Esophagus (tissue), 2 donors: Measurements from ENCODE around the gene TRPM5. TPM values are rescaled to one million over a fixed set of nuclear protein-coding genes. Genes with fewer than 3 reads are reported as not detected.

Source experiments
- H3K27ac ChIP-seq, 2 donors: one replicate each; pipeline ENCODE4 v1.5.1; 2013; ENCODE audit warnings: low read depth in 2 of 2, mild to moderate bottlenecking in 2 of 2, inconsistent platforms in 1 of 2, low read length in 1 of 2, moderate library complexity in 1 of 2
- H3K27me3 ChIP-seq, 2 donors: one replicate each; pipeline ENCODE4 v1.6.1; 2013; ENCODE audit warnings: low read length in 2 of 2, control low read depth in 1 of 2, mild to moderate bottlenecking in 1 of 2; ENCODE audit not compliant: insufficient read depth in 2 of 2, control insufficient read depth in 1 of 2
- H3K36me3 ChIP-seq, 2 donors: one replicate each; pipeline ENCODE4 v1.6.1; 2013; ENCODE audit warnings: low read length in 1 of 2; ENCODE audit not compliant: control insufficient read depth in 2 of 2, insufficient read depth in 2 of 2
- H3K4me1 ChIP-seq, 2 donors: one replicate each; pipeline ENCODE4 v1.6.1; 2013; ENCODE audit warnings: low read length in 1 of 2; ENCODE audit not compliant: control insufficient read depth in 2 of 2, insufficient read depth in 2 of 2
- H3K4me3 ChIP-seq, 2 donors: one replicate each; pipeline ENCODE4 v1.5.1; 2013; ENCODE audit warnings: low read length in 2 of 2, mild to moderate bottlenecking in 2 of 2, low read depth in 1 of 2, moderate library complexity in 1 of 2
- H3K9me3 ChIP-seq, 2 donors: one replicate each; pipeline ENCODE4 v1.6.1; 2013; ENCODE audit warnings: mild to moderate bottlenecking in 2 of 2, low read depth in 1 of 2, low read length in 1 of 2, moderate library complexity in 1 of 2; ENCODE audit not compliant: control insufficient read depth in 2 of 2, insufficient read depth in 1 of 2
- WGBS, 2 donors: extraction: QIAGEN DNeasy Blood & Tissue Kit; methylation state at CpG; one replicate each; pipeline ENCODE4 v1.1.7; 2013; 5-methylcytosine and 5-hydroxymethylcytosine counted together
- polyA plus RNA-seq, 2 donors: library from polyadenylated mRNA; stranded (reverse); fragments of 200-250 nt; gene quantifications; one replicate each; pipeline ENCODE4 v1.2.3, GENCODE V29; 2013
- donor health status: healthy with polysubstance abuse.
- donor health status: Bipolar disorder and iron deficiency.

TRPM5 gene
- polyA plus RNA-seq, 2 donors = 0.01 TPM; not detected in 1

- H3K36me3 ChIP-seq = no peaks in the 10 kb centered on the region
- WGBS, 2 donors = 73 to 77% methylated on average over 26 of the region's 26 CpGs
- peaks cover 0 to 3% of the 10 kb centered on the region in 2 donors for H3K27me3 ChIP-seq
- no peak overlapping the region for H3K27ac ChIP-seq
- no peak overlapping the region for H3K4me3 ChIP-seq
- H3K4me1 ChIP-seq = peaks cover 0 to 9% of the 10 kb centered on the region in 2 donors
- no peaks in the 10 kb centered on the region for H3K9me3 ChIP-seq
These were observed 20.9 kb downstream of the TRPM5 start for GRCh38 chr11:2423157-2424025.

GRCh38 chr11:2422461-2423156, 21.7 kb downstream of the TRPM5 start:
- peaks cover 0 to 9% of the 10 kb centered on the region in 2 donors for H3K4me1 ChIP-seq
- H3K27me3 ChIP-seq = peaks cover 0 to 3% of the 10 kb centered on the region in 2 donors
- no peaks in the 10 kb centered on the region for H3K36me3 ChIP-seq
- no peak overlapping the region for H3K27ac ChIP-seq
- H3K9me3 ChIP-seq = no peaks in the 10 kb centered on the region
- WGBS, 2 donors = 83 to 85% methylated on average over 14 of the region's 14 CpGs
- no peak overlapping the region for H3K4me3 ChIP-seq

GRCh38 chr11:2421996-2422395, 22.3 kb downstream of the TRPM5 start:
- Histone ChIP-seq H3K4me3 (no peak overlapping the region), H3K27ac (no peak overlapping the region), H3K36me3 (no peaks in the 10 kb centered on the region), H3K27me3 (peaks cover 0 to 3% of the 10 kb centered on the region in 2 donors), H3K9me3 (no peaks in the 10 kb centered on the region), H3K4me1 (peaks cover 0 to 5% of the 10 kb centered on the region in 2 donors)
- WGBS, 2 donors = 80 to 89% methylated on average over 17 of the region's 17 CpGs

- Histone ChIP-seq H3K27ac (no peak overlapping the region), H3K27me3 (peaks cover 0 to 3% of the 10 kb centered on the region in 2 donors), H3K9me3 (no peaks in the 10 kb centered on the region), H3K4me1 (peaks cover 0 to 4% of the 10 kb centered on the region in 2 donors), H3K4me3 (no peak overlapping the region), H3K36me3 (no peaks in the 10 kb centered on the region)
- WGBS, 2 donors = 65 to 71% methylated on average over 18 to 19 of the region's 19 CpGs
These were observed 22.9 kb downstream of the TRPM5 start for GRCh38 chr11:2421226-2421994.

DNA sequence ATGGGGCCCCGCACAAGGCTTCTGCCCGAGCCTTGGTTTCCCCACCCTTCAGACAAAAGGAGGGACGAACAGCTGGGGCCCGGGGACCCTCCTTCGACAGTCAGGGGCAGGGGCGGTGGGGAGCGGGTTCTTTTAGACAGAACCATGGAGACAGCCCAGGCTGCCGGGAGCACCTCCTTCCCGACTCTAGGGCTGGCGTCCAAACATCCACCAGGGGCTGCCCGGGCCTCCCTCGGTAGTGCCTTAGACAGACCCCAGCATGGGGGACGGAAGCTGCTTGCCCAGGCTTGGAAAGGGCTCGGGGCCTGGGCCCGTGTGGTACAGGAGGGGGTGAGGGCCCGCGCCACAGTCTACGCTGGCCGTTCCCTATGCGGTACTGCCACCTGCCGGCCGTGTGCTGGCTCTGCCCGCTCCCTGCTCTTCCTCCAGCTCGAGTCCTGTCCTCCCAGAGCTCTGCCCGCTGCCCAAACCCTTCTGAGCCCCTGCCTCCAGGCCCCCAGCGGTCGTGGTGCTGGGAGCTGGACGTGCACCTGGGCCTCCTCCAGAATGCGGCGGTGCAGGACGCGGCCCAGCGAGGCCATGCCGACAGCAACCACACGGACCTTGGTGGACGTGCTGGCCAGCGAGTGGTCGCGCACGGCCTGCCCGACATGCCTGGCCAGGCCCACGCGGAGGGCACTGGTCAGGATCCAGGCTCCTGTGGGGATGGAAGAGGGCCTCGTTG, 23.6 kb downstream of the TRPM5 start:
- peaks cover 0 to 4% of the 10 kb centered on the region in 2 donors for H3K4me1 ChIP-seq
- WGBS, 2 donors = 15 to 18% methylated on average over 42 to 44 of the region's 44 CpGs
- no peaks in the 10 kb centered on the region for H3K9me3 ChIP-seq
- H3K36me3 ChIP-seq = no peaks in the 10 kb centered on the region
- peaks cover 0 to 3% of the 10 kb centered on the region in 2 donors for H3K27me3 ChIP-seq
- H3K4me3 ChIP-seq = no peak overlapping the region
- H3K27ac ChIP-seq = no peak overlapping the region

DNA sequence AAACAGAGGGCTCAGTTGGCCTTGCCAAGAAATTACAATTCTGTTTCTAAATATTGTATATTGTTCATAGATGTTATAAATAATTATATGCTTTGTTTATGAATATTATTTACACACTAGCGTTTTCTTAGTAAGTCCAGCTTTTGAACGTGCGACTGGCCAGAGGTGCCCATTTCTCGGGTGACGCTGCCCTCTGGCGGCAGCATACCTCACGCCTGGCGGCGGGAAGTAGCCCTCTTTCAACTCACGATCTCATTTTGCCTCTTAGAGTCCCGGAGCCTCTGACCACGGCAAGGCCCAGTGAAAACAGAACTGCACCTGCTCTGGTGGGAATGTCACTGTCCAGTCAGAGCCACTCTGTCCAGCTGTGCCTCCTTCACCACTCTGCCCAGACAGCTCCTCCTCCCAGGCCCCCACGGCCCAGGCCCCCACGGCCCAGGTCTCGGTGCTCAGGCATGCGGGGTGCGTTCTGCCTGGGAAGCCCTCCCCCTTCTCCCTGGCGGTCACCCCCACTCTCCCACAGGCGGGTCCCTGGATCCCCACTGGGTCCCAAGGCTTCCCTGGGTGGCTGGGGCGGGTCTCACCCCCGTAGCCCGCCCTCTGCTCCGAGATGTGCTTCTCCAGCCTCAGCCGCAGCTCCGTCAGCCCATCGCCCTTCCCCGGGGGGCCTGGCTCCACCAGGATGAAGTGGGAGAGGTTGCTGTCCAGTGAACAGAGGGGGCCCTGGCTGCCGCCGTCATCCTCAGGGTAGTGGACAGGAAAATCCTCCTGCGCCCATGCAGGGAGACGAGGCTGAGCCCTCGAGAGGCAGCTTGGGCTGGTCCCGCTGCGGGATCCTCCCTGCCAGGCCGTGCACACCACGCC, 24.4 kb downstream of the TRPM5 start:
- 45 to 48% methylated on average over 35 to 36 of the region's 36 CpGs for WGBS, 2 donors
- Histone ChIP-seq H3K27me3 (peaks cover 0 to 3% of the 10 kb centered on the region in 2 donors), H3K27ac (no peak overlapping the region)

GRCh38 chr11:2418693-2419360, 25.5 kb downstream of the TRPM5 start:
- Histone ChIP-seq H3K4me1 (peaks cover 0 to 4% of the 10 kb centered on the region in 2 donors), H3K4me3 (no peak overlapping the region), H3K9me3 (no peaks in the 10 kb centered on the region), H3K27ac (no peak overlapping the region), H3K36me3 (no peaks in the 10 kb centered on the region), H3K27me3 (peaks cover 0 to 3% of the 10 kb centered on the region in 2 donors)
- 71 to 75% methylated on average over 21 of the region's 21 CpGs for WGBS, 2 donors

More for the DNA sequence above, 24.4 kb downstream of the TRPM5 start:
- no peak overlapping the region for H3K4me3 ChIP-seq
- H3K36me3 ChIP-seq = no peaks in the 10 kb centered on the region
- H3K4me1 ChIP-seq = peaks cover 0 to 4% of the 10 kb centered on the region in 2 donors
- H3K9me3 ChIP-seq = no peaks in the 10 kb centered on the region
